H1 (cell line): ENCODE results near the gene NUCB1. TPM values are rescaled to one million over a fixed set of nuclear protein-coding genes. Genes with fewer than 3 reads are reported as not detected.
A peak's percentile ranks its signal among the peaks of the same experiment; 100 is the strongest.

Experiments used
- CEBPB ChIP-seq: IDR thresholded peaks from 2 replicates; pipeline ENCODE4 v1.6.1; 2012; ENCODE audit warnings: low read depth, low read length
- CHD7 ChIP-seq: fragments of 300-600 bp; sonication (generic); IDR thresholded peaks from 2 replicates; pipeline ENCODE4 v1.7.1; 2012; ENCODE audit warnings: low read length, moderate library complexity, mild to moderate bottlenecking, inconsistent platforms; ENCODE audit not compliant: insufficient replicate concordance
- FOSL1 ChIP-seq: IDR thresholded peaks from 2 replicates; pipeline ENCODE4 v1.6.1; 2011; ENCODE audit warnings: mild to moderate bottlenecking, low read depth, low read length, moderate library complexity; ENCODE audit not compliant: insufficient read depth
- GTF2F1 ChIP-seq: IDR thresholded peaks from 2 replicates; pipeline ENCODE4 v1.6.1; 2012; ENCODE audit warnings: low read depth, low read length, improper control_type of control experiment, borderline replicate concordance
- HDAC6 ChIP-seq: IDR thresholded peaks from one replicate; pipeline ENCODE4 v1.7.1; 2012; ENCODE audit warnings: low read depth, mild to moderate bottlenecking, inconsistent platforms, low read length, moderate library complexity
- KDM5A ChIP-seq: fragments of 200-600 bp; IDR thresholded peaks from 2 replicates; pipeline ENCODE4 v1.7.1; 2012; ENCODE audit warnings: mild to moderate bottlenecking, low read length, inconsistent platforms, mixed read lengths
- MAX ChIP-seq: IDR thresholded peaks from 2 replicates; pipeline ENCODE4 v1.6.1; 2012; ENCODE audit warnings: inconsistent platforms
- POLR2A ChIP-seq, 2 experiments: IDR thresholded peaks; 1 replicate in 1 of 2; 2 replicates in 1 of 2; pipeline ENCODE4 v1.6.1; 2011; ENCODE audit warnings: low read depth in 2 of 2, low read length in 2 of 2, mild to moderate bottlenecking in 2 of 2; ENCODE audit errors: control extremely low read depth in 1 of 2
- RBBP5 ChIP-seq: IDR thresholded peaks from 2 replicates; pipeline ENCODE4 v1.7.1; 2012; ENCODE audit warnings: low read depth, mild to moderate bottlenecking, inconsistent platforms, low read length, moderate library complexity, borderline replicate concordance
- SAP30 ChIP-seq: fragments of 300-600 bp; sonication (generic); IDR thresholded peaks from 2 replicates; pipeline ENCODE4 v1.7.1; 2012; ENCODE audit warnings: low read length, moderate library complexity, mild to moderate bottlenecking, inconsistent platforms; ENCODE audit not compliant: insufficient read depth, insufficient replicate concordance
- SP4 ChIP-seq: IDR thresholded peaks from 2 replicates; pipeline ENCODE4 v1.6.1; 2012; ENCODE audit warnings: low read length, inconsistent platforms
- polyA plus RNA-seq, 7 experiments: library from polyadenylated mRNA; depleted of rRNA in 3 of 7; stranded (reverse) in 5 of 7; unstranded in 2 of 7; fragments of >200 nt in 5 of 7; fragments of 200-250 nt in 2 of 7; gene quantifications; 1 replicate in 5 of 7; 2 replicates in 1 of 7; 4 replicates in 1 of 7; pipeline versions ENCODE4 v1.2.1 to v1.2.3, GENCODE V29; 2011 to 2013; ENCODE audit warnings: missing spikeins in 2 of 7, mixed read lengths in 2 of 7
- total RNA-seq: library from RNA; stranded (reverse); fragmentation: NEBNext Ultra II Directional; extraction: Animal tissue kit (Norgen Biotek cat#: 25700); gene quantifications from 2 replicates; pipeline ENCODE4 v1.2.1, GENCODE V29; 2021

NUCB1 gene
- total and polyA plus RNA-seq, 2 of the 8 experiments (the other 6 are each of a cell fraction or from before 2014, with no cell fraction given) = 111 to 121 TPM

GRCh38 chr19:48965806-48966540, 65.9 kb downstream of the NUCB1 start (continued):
- TF ChIP-seq CEBPB = no peak
- TF ChIP-seq GTF2F1 = no peak
- no peak for TF ChIP-seq FOSL1
- TF ChIP-seq SP4 = 0 out of 2 replicates have a peak, but pooled peaks have one; percentile 14
- TF ChIP-seq HDAC6 = no peak
- peak; percentile 71; the same call in 1 of the 2 replicates for TF ChIP-seq MAX
- TF ChIP-seq POLR2A (IDR thresholded peaks at IDR 0.05; ENCODE audit: control extremely low read depth in 1 of 2, low read depth in 2 of 2, low read length in 2 of 2) = peak; percentile 58 to 63
- TF ChIP-seq CHD7 = no peak
- peak; percentile 65 for TF ChIP-seq SAP30
- TF ChIP-seq KDM5A = no peak
- no peak for TF ChIP-seq RBBP5
